HL-60 (cell line): Measurements from ENCODE around the gene PTPRD.

Source experiments
- DNase-seq, 2 experiments: peaks; one replicate each; pipeline ENCODE4 v3.0.0-alpha.2; 2010 to 2020; ENCODE audit warnings: low read depth in 1 of 2, low spot score in 1 of 2
- H3K27ac ChIP-seq: fragments of 250-450 bp; sonication (Bioruptor Pico); replicated peaks from 2 replicates; pipeline ENCODE4 v1.5.1; 2020; ENCODE audit warnings: mild to moderate bottlenecking, moderate library complexity
- H3K27me3 ChIP-seq: fragments of 250-450 bp; sonication (Bioruptor Pico); 2 replicates; pipeline ENCODE4 v1.5.1; 2021; ENCODE audit warnings: mild to moderate bottlenecking, moderate library complexity; ENCODE audit not compliant: insufficient read depth, poor library complexity, severe bottlenecking
- H3K4me3 ChIP-seq: replicated peaks from 2 replicates; pipeline ENCODE4 v1.5.1; 2011; ENCODE audit warnings: mild to moderate bottlenecking, control low read depth, low read length; ENCODE audit not compliant: insufficient read depth
- CTCF ChIP-seq: IDR thresholded peaks from one replicate; pipeline ENCODE4 v1.5.1; 2011; ENCODE audit warnings: low read length, control low read depth, inconsistent platforms; ENCODE audit not compliant: insufficient read depth
- GABPA ChIP-seq: IDR thresholded peaks from 2 replicates; pipeline ENCODE4 v1.6.1; 2012; ENCODE audit warnings: low read depth
- POLR2AphosphoS5 ChIP-seq: IDR thresholded peaks from 2 replicates; pipeline ENCODE4 v1.6.1; 2012; ENCODE audit warnings: low read depth
- REST ChIP-seq: IDR thresholded peaks from 2 replicates; pipeline ENCODE4 v1.6.1; 2012; ENCODE audit warnings: low read depth; ENCODE audit not compliant: insufficient replicate concordance
- SPI1 ChIP-seq: IDR thresholded peaks from 2 replicates; pipeline ENCODE4 v1.6.1; 2012; ENCODE audit warnings: low read depth, mild to moderate bottlenecking, borderline replicate concordance

PTPRD gene

DNA sequence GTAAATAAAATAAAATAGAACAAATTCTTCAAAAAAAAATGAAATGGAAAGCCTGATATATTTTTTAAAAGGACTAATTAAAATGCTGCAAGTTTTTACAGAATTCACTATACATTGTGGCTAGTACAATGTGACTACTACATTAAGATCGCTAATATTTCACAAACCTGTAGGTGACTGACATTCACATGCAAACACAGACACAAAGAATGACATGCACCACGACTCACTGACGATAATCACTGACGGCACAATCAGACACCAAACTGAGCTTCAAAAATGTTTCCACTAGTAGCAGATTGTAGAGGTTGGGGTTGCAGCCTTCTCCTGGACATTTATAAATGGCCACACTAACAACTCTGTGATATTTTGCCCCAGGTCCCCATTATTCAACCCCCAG is 2175.5 kb downstream of the PTPRD start:
- no peak for DNase-seq
- no peak overlapping the region for H3K4me3 ChIP-seq

DNA sequence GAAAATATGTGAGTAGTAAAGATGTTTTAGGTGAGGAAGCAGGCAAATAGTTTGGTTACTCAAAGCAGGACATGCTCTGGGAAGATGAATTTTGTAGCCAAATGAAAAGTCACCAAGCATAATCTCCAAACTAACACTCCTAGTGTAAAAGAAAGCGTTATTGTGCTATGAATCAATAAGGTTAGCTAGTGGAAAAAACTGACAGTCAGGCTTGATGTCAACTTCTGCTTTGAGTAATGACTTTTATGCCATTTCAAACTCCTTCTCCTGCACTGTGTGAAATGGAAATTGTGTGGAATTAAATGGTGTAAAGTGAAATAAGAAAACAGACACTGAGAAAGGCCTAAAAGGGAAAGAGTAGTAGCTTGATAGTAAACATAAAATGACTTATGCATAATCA is 2176.0 kb downstream of the PTPRD start:
- no peak for DNase-seq
- Histone ChIP-seq H3K27me3 (no peaks in the 10 kb centered on the region), H3K27ac (no peak overlapping the region), H3K4me3 (no peak overlapping the region)
- TF ChIP-seq SPI1 (no peak), REST (no peak), CTCF (no peak), GABPA (no peak), POLR2AphosphoS5 (no peak)

More for the DNA sequence above, 2175.5 kb downstream of the PTPRD start:
- H3K27ac ChIP-seq, result no peak overlapping the region
- H3K27me3 ChIP-seq, result no peaks in the 10 kb centered on the region
- TF ChIP-seq POLR2AphosphoS5 (no peak), CTCF (no peak), REST (no peak), GABPA (no peak)

DNA sequence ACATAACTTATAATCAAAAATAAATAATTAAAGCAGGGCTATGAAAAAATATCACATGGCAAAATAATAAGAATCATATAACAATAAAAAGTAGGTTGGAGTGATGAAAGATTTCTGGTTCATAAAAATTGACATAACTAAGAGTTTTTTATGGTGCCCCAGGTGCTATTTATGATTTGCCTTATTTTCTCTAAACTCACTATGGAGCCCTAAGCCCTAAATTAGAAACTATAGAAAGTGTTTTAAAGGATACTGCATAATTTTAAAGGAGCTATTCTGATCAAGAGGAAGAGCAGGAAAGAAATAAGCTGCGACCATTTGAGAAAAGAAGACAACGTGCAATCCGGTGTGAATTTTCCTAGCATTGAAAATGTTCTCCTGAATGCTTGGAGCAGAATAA is 2178.2 kb downstream of the PTPRD start:
- Histone ChIP-seq H3K4me3 (no peak overlapping the region), H3K27me3 (no peaks in the 10 kb centered on the region), H3K27ac (no peak overlapping the region)
- no peak for DNase-seq
- TF ChIP-seq CTCF, result no peak
- no peak for TF ChIP-seq POLR2AphosphoS5
- no peak for TF ChIP-seq REST
- TF ChIP-seq SPI1, result no peak
- TF ChIP-seq GABPA, result no peak
